Subcutaneous adipose tissue (tissue), 4 donors: ENCODE data around the gene FOXO6. TPM values are rescaled to one million over a fixed set of nuclear protein-coding genes. Genes with fewer than 3 reads are reported as not detected.

Source experiments
- total RNA-seq, 4 donors: library from RNA; depleted of rRNA; stranded (reverse); fragments of >200 nt; gene quantifications; one replicate each; pipeline ENCODE4 v1.1.0, GENCODE V29; 2016
- TF ChIP-seq, protein P1 (sequence below): fragments of 450-650 bp; IDR thresholded peaks from one replicate; pipeline ENCODE4 v1.5.1; 2016; ENCODE audit warnings: low read depth, mild to moderate bottlenecking, control low read depth, antibody characterized with exemption, moderate library complexity

Gene FOXO6
- total RNA-seq, 4 donors from 2014 or later: not detected

DNA sequence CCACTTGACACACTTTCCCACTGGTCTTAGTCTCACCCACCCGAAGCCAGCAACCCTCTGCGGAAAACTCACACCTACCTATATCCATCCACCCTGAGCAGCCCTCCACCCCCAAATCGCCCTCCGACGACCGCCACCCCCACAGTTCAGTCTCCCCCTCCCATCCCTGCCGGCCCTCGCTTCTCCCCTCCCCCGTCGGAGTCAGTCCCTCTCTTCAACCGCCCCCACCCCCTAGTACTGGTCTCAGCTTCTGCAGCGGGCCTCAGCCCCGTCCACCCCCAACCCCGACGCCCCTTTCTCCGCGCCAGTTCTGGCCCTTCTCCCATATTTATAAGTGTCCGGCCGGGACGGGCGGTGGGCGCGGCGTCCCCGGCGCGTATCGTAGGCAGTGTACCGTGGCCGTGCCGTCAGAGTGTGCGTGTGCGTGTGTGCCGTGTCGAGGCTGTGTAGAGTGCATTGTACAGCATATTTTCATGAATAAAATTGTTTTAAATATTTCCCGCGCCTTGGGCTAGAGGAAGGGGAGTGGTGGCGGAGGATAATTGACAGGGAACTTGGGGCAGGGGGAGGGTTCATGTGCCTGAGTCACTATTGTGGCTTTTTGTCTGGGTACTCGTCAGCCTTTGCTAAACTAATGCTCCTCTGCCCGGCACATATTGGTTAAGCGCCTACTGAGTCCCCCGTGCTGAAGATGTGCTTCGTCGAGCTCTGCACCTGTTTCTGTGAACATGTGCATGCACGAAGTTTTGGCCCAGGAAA is 22.0 kb downstream of the FOXO6 start:
- TF ChIP-seq, protein P1, sequence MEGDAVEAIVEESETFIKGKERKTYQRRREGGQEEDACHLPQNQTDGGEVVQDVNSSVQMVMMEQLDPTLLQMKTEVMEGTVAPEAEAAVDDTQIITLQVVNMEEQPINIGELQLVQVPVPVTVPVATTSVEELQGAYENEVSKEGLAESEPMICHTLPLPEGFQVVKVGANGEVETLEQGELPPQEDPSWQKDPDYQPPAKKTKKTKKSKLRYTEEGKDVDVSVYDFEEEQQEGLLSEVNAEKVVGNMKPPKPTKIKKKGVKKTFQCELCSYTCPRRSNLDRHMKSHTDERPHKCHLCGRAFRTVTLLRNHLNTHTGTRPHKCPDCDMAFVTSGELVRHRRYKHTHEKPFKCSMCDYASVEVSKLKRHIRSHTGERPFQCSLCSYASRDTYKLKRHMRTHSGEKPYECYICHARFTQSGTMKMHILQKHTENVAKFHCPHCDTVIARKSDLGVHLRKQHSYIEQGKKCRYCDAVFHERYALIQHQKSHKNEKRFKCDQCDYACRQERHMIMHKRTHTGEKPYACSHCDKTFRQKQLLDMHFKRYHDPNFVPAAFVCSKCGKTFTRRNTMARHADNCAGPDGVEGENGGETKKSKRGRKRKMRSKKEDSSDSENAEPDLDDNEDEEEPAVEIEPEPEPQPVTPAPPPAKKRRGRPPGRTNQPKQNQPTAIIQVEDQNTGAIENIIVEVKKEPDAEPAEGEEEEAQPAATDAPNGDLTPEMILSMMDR: no peak

GRCh38 chr1:41384579-41384978 is 23.3 kb downstream of the FOXO6 start:
- TF ChIP-seq, protein P1: no peak

- TF ChIP-seq, protein P1: no peak
Measured at GRCh38 chr1:41385398-41386195, 24.4 kb downstream of the FOXO6 start.

GRCh38 chr1:41386196-41386663 is 25.0 kb downstream of the FOXO6 start:
- TF ChIP-seq, protein P1: no peak

GRCh38 chr1:41387667-41388091 is 26.4 kb downstream of the FOXO6 start:
- TF ChIP-seq, protein P1: no peak

- TF ChIP-seq, protein P1: no peak
Measured at GRCh38 chr1:41388510-41388909, 27.3 kb downstream of the FOXO6 start.

GRCh38 chr1:41389009-41389408 is 27.8 kb downstream of the FOXO6 start:
- TF ChIP-seq, protein P1: no peak
